Large intestine (tissue), 3 donors: ENCODE results near the gene TTBK1. TPM values are rescaled to one million over a fixed set of nuclear protein-coding genes. Genes with fewer than 3 reads are reported as not detected.

ENCODE experiments used
- DNase-seq, 2 donors: peaks; one replicate each; pipeline versions ENCODE4 v3.0.0 to v3.0.0-alpha.2; 2013
- H3K27ac ChIP-seq: one replicate; pipeline ENCODE4 v1.5.1; 2013; ENCODE audit warnings: low read length
- H3K27me3 ChIP-seq: 2 replicates; pipeline ENCODE4 v1.6.1; 2013; ENCODE audit warnings: low read length; ENCODE audit not compliant: control insufficient read depth, insufficient read depth
- H3K36me3 ChIP-seq: 2 replicates; pipeline ENCODE4 v1.6.1; 2013; ENCODE audit warnings: low read length; ENCODE audit not compliant: control insufficient read depth, insufficient read depth
- H3K4me1 ChIP-seq: one replicate; pipeline ENCODE4 v1.6.1; 2013; ENCODE audit warnings: low read length; ENCODE audit not compliant: control insufficient read depth, insufficient read depth
- H3K4me3 ChIP-seq: one replicate; pipeline ENCODE4 v1.5.1; 2013; ENCODE audit warnings: low read length
- H3K9me3 ChIP-seq: one replicate; pipeline ENCODE4 v1.6.1; 2013; ENCODE audit warnings: mild to moderate bottlenecking, low read depth, low read length, moderate library complexity; ENCODE audit not compliant: control insufficient read depth
- WGBS: methylation state at CpG from one replicate; pipeline ENCODE4 v1.1.5; 2013; ENCODE audit warnings: low lambda C conversion rate; ENCODE audit not compliant: insufficient coverage; 5-methylcytosine and 5-hydroxymethylcytosine counted together
- polyA plus RNA-seq: library from polyadenylated mRNA; unstranded; fragments of 120-200 nt; gene quantifications from one replicate; pipeline ENCODE4 v1.2.1, GENCODE V29; 2013

The TTBK1 gene
- polyA plus RNA-seq, 1 donor: 3.8 TPM

- no peak overlapping the region for H3K4me3 ChIP-seq
- no peak for DNase-seq
- H3K4me1 ChIP-seq: peaks cover 5% of the 10 kb centered on the region
- WGBS: no CpG with 5 or more reads among the region's 11 CpGs
- no peaks in the 10 kb centered on the region for H3K36me3 ChIP-seq
- H3K9me3 ChIP-seq: no peaks in the 10 kb centered on the region
- H3K27me3 ChIP-seq: peaks cover 26% of the 10 kb centered on the region
- no peak overlapping the region for H3K27ac ChIP-seq
Measured at GRCh38 chr6:43254846-43255245, 11.6 kb downstream of the TTBK1 start.

- peaks cover 23% of the 10 kb centered on the region for H3K27me3 ChIP-seq
- H3K27ac ChIP-seq: no peak overlapping the region
- H3K4me3 ChIP-seq: no peak overlapping the region
- H3K36me3 ChIP-seq: no peaks in the 10 kb centered on the region
- no CpG with 5 or more reads among the region's 11 CpGs for WGBS
- no peak for DNase-seq
- no peaks in the 10 kb centered on the region for H3K9me3 ChIP-seq
- H3K4me1 ChIP-seq: peaks cover 5% of the 10 kb centered on the region
Measured at GRCh38 chr6:43255408-43256054, 12.2 kb downstream of the TTBK1 start.

- no peaks in the 10 kb centered on the region for H3K9me3 ChIP-seq
- no peak overlapping the region for H3K27ac ChIP-seq
- WGBS: 80% methylated on average over 1 of the region's 9 CpGs
- DNase-seq: no peak
- H3K4me1 ChIP-seq: peaks cover 3% of the 10 kb centered on the region
- H3K27me3 ChIP-seq: peaks cover 11% of the 10 kb centered on the region
- no peaks in the 10 kb centered on the region for H3K36me3 ChIP-seq
- H3K4me3 ChIP-seq: no peak overlapping the region
Measured at GRCh38 chr6:43256670-43257366, 13.5 kb downstream of the TTBK1 start.

DNA sequence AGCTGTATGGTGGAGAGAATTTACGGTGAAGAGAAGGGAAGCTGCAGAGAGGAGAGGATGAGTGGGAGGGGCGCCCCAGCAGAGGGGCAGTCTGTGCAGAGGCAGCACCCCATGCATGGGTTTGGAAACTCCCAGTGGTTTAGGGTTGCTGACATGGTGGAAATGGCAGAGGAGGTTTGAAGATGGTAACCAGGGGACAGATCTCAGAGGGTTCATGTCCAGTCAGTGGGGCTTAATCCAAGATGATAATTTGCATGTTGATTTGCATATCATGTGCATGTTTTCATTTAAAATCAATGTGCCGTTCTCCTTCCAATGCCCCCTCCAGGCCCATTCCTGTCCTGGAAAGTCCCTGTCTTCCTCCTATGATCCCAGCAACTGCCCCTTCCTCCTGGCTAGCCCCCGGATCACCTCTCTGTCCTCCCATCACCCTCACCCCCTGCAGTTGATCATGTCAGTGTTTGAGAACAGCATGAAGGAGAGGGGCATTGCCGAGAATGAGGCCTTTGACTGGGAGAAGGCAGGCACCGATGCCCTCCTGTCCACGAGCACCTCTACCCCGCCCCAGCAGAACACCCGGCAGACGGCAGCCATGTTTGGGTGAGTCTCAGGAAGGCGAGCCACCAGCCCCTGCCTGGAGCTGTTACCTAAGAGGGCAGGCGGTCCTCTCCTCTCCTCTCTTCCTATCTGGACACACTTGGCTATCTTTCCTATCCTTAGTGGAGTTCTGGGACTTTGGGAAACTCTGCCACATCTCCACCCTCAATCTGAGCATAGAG lies 14.3 kb downstream of the TTBK1 start:
- Histone ChIP-seq H3K4me3 (no peak overlapping the region), H3K4me1 (peaks cover 10% of the 10 kb centered on the region), H3K27me3 (peaks cover 7% of the 10 kb centered on the region), H3K36me3 (no peaks in the 10 kb centered on the region), H3K27ac (no peak overlapping the region), H3K9me3 (no peaks in the 10 kb centered on the region)
- WGBS: no CpG with 5 or more reads among the region's 12 CpGs
- DNase-seq: no peak

- peaks cover under 1% of the 10 kb centered on the region for H3K27me3 ChIP-seq
- WGBS: no CpG with 5 or more reads among the region's 4 CpGs
- no peak overlapping the region for H3K27ac ChIP-seq
- H3K4me1 ChIP-seq: peaks cover 15% of the 10 kb centered on the region
- no peaks in the 10 kb centered on the region for H3K36me3 ChIP-seq
- no peak overlapping the region for H3K4me3 ChIP-seq
- no peak for DNase-seq
- H3K9me3 ChIP-seq: no peaks in the 10 kb centered on the region
Measured at GRCh38 chr6:43258180-43258579, 14.9 kb downstream of the TTBK1 start.

DNA sequence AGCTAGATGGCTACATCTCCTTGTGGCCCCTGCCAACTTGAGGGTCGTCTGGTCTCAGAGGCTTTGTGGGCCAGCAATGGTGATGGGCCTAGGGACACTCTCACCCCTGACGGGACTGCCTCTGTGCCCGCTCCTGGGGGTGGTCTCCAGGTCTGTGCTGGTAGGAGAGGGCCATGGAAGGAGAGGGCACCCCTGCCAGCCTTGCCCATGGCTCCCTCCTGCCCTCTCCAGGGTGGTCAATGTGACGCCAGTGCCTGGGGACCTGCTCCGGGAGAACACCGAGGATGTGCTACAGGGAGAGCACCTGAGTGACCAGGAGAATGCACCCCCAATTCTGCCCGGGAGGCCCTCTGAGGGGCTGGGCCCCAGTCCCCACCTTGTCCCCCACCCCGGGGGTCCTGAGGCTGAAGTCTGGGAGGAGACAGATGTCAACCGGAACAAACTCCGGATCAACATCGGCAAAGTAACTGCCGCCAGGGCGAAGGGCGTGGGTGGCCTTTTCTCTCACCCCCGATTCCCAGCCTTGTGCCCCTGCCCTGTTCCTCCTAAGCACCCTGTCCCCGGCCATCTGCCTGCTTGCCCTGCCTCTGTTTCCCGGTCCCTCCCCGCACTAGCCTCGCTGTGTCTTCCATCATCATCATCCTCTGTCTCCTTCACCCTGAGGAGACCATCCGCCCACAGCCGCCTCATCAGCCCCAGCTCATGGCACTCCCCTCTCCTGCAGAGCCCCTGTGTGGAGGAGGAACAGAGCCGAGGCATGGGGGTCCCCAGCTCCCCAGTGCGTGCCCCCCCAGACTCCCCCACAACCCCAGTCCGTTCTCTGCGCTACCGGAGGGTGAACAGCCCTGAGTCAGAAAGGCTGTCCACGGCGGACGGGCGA lies 15.8 kb downstream of the TTBK1 start:
- WGBS: 73% methylated on average over 4 of the region's 30 CpGs
- Histone ChIP-seq H3K4me3 (no peak overlapping the region), H3K36me3 (no peaks in the 10 kb centered on the region), H3K9me3 (no peaks in the 10 kb centered on the region), H3K27ac (no peak overlapping the region), H3K27me3 (no peaks in the 10 kb centered on the region), H3K4me1 (peaks cover 22% of the 10 kb centered on the region)
- no peak for DNase-seq

- Histone ChIP-seq H3K36me3 (no peaks in the 10 kb centered on the region), H3K4me1 (peaks cover 35% of the 10 kb centered on the region), H3K4me3 (no peak overlapping the region), H3K27ac (no peak overlapping the region), H3K9me3 (no peaks in the 10 kb centered on the region), H3K27me3 (no peaks in the 10 kb centered on the region)
- WGBS: 100% methylated on average over 1 of the region's 4 CpGs
- no peak for DNase-seq
Measured at GRCh38 chr6:43260791-43261190, 17.5 kb downstream of the TTBK1 start.

DNA sequence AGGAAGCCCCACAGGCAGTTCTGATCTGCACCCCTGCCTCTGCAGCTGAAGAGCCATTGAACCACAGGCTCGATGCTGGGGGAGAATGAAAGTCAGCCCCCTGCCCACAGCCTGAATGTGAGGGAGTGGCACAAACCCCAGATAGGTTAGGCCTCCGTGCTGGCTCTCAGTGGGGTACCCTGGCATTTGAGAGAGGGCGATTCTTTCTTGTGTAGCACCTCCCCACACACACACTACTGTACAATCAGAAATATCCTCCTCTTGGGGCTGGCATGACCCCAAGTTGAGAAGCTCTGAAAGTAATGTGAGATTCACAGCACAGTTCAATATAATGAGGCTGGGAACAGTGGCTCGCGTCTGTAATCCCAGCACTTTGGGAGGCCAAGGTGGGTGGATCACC lies 17.9 kb downstream of the TTBK1 start:
- H3K4me1 ChIP-seq: peaks cover 38% of the 10 kb centered on the region

DNA sequence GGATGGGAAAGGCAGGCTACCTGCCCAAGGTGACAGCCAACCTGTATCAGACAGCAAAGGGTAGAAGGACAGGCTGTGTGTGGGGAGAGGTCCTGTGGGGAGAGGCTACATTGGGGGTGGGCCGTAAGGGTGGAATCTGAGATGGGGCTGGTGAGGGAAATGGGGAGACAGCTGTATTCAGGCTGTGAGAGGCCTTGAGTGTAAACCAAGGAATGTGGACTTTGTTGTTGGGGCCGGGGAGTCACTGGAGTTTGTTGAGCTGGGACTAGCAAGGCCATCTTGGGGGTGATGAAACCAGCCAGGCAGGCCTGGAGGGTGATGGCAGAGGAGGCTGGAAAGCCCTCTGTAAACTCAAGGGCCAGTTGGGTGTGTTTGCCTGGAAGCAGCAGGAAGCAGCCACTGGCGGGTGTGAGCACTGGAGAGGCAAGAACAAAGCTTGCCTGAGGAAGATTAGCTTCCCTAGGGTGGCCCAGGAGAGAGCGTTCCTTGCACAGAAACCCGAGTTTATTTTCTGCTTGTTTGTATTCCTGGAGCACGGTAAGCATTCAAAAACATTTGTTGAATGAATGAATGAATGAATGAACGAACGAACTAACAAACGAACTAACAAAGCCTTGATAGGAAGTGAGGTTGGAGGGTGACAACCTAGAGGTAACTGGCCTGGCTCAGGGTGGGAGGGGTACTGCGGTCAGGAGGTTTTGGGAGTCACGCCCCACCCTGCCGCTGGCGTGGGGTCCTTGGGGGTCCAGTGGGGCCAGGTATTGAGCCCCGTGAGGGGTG lies 18.9 kb downstream of the TTBK1 start:
- H3K27me3 ChIP-seq: no peaks in the 10 kb centered on the region
- peak; percentile 85 to 91 for DNase-seq
- H3K36me3 ChIP-seq: no peaks in the 10 kb centered on the region
- WGBS: no CpG with 5 or more reads among the region's 14 CpGs
- peak overlapping the region; percentile 74 for H3K27ac ChIP-seq
- no peaks in the 10 kb centered on the region for H3K9me3 ChIP-seq
- H3K4me3 ChIP-seq: no peak overlapping the region
- peaks cover 41% of the 10 kb centered on the region for H3K4me1 ChIP-seq

More for the DNA sequence above, 17.9 kb downstream of the TTBK1 start:
- no peaks in the 10 kb centered on the region for H3K36me3 ChIP-seq
- WGBS: no CpG with 5 or more reads among the region's 5 CpGs
- no peak for DNase-seq
- H3K9me3 ChIP-seq: no peaks in the 10 kb centered on the region
- no peaks in the 10 kb centered on the region for H3K27me3 ChIP-seq
- H3K27ac ChIP-seq: no peak overlapping the region
- H3K4me3 ChIP-seq: no peak overlapping the region
